Mesodermal cell (in vitro differentiated cells): ENCODE measurements around the gene AKAP13.

Experiments
- H3K27ac ChIP-seq: 2 replicates; pipeline ENCODE4 v1.7.0; 2013; ENCODE audit warnings: mild to moderate bottlenecking, low read depth, low read length, moderate library complexity; ENCODE audit not compliant: severe bottlenecking
- H3K36me3 ChIP-seq: 2 replicates; pipeline ENCODE4 v1.7.1; 2013; ENCODE audit warnings: mild to moderate bottlenecking, low read length, moderate library complexity; ENCODE audit not compliant: control insufficient read depth, insufficient read depth
- H3K4me1 ChIP-seq: one replicate; pipeline ENCODE4 v1.7.1; 2013; ENCODE audit warnings: mild to moderate bottlenecking, low read length; ENCODE audit not compliant: insufficient read depth, control insufficient read depth, poor library complexity, severe bottlenecking
- H3K4me3 ChIP-seq: 2 replicates; pipeline ENCODE4 v1.7.0; 2013; ENCODE audit warnings: low read length, control low read depth, mild to moderate bottlenecking; ENCODE audit not compliant: insufficient read depth, poor library complexity, severe bottlenecking; ENCODE audit errors: extremely low read depth
- H3K9me3 ChIP-seq: 2 replicates; pipeline ENCODE4 v1.7.1; 2013; ENCODE audit warnings: mild to moderate bottlenecking, low read length, moderate library complexity; ENCODE audit not compliant: control insufficient read depth
- WGBS, 2 experiments: methylation state at CpG; one replicate each; pipeline ENCODE4 v1.1.5; 2013; ENCODE audit warnings: missing lambda C conversion rate in 2 of 2; ENCODE audit not compliant: insufficient coverage in 2 of 2; 5-methylcytosine and 5-hydroxymethylcytosine counted together

Gene AKAP13

DNA sequence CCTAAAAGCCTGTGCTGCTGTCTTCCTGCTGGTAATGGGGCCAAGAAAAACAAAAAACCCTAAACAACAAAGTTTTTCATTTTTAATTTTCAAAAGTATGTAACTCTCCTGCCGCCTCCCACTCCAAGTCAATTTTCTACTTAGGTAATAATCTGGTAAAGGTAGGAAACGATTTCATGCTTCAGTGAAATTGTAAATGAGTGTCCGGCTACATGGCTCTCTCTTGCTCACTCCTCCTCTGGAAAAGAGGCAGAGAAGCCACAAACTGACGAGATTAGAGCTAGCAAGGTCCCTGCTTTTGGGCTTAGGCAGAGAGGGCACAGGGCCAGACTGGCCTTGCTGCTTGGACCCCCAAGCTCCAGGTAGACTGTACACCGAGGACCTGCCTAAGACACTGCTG, 390.9 kb downstream of the AKAP13 start:
- 94 to 96% methylated on average over 3 to 4 of the region's 5 CpGs for WGBS, 2 experiments
- Histone ChIP-seq H3K4me1 (peaks cover 13% of the 10 kb centered on the region), H3K36me3 (peaks cover 16% of the 10 kb centered on the region), H3K9me3 (no peaks in the 10 kb centered on the region), H3K27ac (no peak overlapping the region), H3K4me3 (no peak overlapping the region)

DNA sequence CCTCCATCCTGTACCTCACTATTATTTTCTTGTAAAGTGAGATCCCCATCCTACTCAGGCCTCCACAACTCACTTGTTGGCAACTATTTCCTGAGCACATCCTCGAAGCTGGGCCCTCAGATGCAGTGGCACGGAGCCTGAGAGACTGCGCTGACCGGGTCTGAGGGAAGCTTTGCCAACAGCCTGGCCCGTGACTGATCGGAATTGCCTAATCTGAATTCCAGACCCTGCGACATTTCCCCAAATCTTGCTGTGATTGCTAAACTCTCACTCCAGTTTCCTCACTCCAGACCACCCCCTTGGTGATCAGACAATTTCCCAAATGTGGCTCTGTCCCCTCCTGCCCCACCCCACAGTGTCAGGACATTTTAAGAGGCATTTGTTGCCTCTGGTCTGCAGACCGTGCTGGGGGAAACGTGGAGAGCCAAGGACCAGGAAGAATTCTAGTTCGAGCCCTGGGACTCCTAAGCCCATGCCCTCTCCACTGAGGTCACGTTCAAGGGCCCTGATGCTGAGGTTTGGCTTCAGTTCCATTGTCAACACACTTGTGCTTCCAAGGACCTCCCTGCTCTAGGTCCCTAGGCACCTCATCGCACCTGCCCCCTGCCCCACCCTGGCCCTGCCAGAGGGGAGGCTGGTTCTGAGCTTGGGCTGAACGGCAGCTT, 391.5 kb downstream of the AKAP13 start:
- Histone ChIP-seq H3K27ac (no peak overlapping the region), H3K36me3 (peaks cover 16% of the 10 kb centered on the region), H3K4me1 (peaks cover 13% of the 10 kb centered on the region), H3K4me3 (no peak overlapping the region), H3K9me3 (no peaks in the 10 kb centered on the region)
- 94 to 96% methylated on average over 12 to 13 of the region's 13 CpGs for WGBS, 2 experiments

DNA sequence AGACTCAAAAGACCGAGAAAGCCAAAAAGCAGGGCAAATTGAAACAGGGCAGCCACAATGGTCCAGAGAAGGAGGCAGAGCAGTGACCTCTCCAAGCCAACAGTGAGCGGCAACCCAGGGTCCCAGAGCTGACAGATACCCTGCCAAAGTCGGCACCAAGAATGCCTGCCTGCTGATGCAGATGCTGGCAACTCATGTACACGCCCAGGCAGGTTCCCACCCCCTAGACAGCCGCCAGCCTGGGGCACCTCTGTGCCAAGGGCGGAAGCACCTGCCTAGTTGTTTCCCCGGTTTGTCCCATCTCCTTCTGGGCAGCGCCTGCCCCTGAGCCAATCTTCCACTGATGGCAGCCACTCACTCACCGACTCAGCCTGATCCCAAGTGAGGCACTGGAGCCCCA, 392.3 kb downstream of the AKAP13 start:
- WGBS, 2 experiments: 94 to 95% methylated on average over 8 to 9 of the region's 9 CpGs
- peaks cover 13% of the 10 kb centered on the region for H3K4me1 ChIP-seq
- H3K9me3 ChIP-seq: no peaks in the 10 kb centered on the region
- no peak overlapping the region for H3K4me3 ChIP-seq
- H3K36me3 ChIP-seq: peaks cover 16% of the 10 kb centered on the region
- H3K27ac ChIP-seq: no peak overlapping the region

DNA sequence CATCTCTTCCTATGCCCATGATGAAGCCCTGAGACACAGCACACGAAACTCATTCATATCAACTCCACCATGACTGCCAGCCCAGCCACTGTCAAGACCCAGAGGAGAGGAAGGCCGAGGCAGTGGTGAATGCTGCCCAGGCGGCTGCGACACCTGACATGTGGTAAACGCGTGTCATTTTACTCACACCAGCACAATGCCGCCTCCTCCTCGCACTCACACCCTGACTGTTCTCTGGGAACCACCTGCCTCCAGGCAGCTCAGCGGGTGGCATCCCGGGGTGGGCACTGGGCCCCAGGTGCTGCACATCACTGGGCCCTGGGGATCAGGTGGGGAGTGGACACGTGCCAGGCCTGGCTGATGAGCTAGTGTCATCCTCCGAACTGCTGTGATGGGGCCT, 392.8 kb downstream of the AKAP13 start:
- WGBS, 2 experiments: 89 to 96% methylated on average over 5 to 12 of the region's 12 CpGs
- peaks cover 13% of the 10 kb centered on the region for H3K4me1 ChIP-seq

DNA sequence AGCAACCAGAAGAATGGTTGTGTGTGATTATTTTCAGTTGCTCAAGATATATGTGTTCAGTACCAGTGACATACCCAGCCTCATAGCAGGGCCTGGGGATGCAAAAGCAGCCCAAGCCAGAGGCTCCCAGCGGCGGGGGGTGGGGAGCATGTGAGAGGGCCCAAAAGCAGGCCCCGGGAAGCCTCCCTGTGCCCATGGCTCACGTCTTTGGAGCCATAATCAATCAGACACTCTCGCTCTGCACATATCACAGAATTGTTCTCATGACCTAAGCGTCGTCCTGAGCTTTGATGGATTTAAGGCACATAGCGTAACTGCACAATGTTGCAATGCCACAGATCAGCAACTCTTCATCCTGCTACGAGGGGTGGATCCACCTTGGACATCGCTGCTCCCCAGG, 393.6 kb downstream of the AKAP13 start:
- no peaks in the 10 kb centered on the region for H3K9me3 ChIP-seq
- peaks cover 13% of the 10 kb centered on the region for H3K4me1 ChIP-seq
- H3K27ac ChIP-seq: peak overlapping the region; percentile 45
- no peak overlapping the region for H3K4me3 ChIP-seq
- WGBS, 2 experiments: 93 to 95% methylated on average over 5 to 9 of the region's 10 CpGs
- H3K36me3 ChIP-seq: peaks cover 4% of the 10 kb centered on the region

More for the DNA sequence above, 392.8 kb downstream of the AKAP13 start:
- Histone ChIP-seq H3K36me3 (peaks cover 11% of the 10 kb centered on the region), H3K4me3 (no peak overlapping the region), H3K9me3 (no peaks in the 10 kb centered on the region), H3K27ac (no peak overlapping the region)

DNA sequence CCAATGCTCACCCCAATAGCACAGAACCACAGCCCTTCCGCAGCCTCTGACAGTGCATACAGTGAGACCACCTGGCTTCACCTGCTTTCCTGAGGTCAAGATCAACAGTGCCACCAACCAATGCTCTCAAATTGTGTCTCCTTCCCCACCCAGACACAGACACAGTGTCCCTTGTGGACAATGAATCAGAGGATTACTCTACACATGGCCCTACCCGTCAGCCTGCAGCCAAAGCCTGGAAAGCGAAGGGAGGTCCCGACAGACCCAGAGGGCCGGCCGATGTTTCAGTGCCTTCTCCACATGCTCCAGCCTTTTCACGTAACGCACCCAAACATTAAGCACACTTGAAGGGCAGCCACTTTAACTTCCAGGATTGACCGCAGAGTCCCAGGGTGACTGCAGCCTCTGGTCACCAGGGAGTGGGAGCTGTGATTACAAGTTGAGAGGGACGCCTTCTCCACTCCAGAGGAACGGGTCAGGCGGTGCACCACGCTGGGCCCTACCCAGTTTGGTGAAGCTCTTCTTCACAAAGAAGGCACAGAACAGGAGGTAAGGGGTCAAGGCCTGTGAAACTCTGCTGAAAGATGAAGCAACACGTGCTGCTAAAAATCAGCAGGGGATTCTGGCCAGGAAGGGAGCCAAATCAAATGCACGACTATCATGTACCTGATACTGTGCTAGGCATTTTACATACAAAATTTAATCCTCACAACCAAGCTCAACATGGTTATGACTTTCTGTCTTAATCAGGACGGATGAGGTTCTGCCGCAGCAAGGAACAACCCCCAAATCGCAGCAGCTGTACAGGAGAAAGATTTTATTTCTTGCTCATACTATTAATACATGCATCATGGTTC, 397.1 kb downstream of the AKAP13 start:
- peaks cover 4% of the 10 kb centered on the region for H3K4me1 ChIP-seq
- peak overlapping the region; percentile 5 for H3K27ac ChIP-seq
- no peak overlapping the region for H3K4me3 ChIP-seq
- WGBS, 2 experiments: 89 to 94% methylated on average over 11 to 13 of the region's 18 CpGs
- peaks cover 3% of the 10 kb centered on the region for H3K36me3 ChIP-seq
- H3K9me3 ChIP-seq: no peaks in the 10 kb centered on the region

DNA sequence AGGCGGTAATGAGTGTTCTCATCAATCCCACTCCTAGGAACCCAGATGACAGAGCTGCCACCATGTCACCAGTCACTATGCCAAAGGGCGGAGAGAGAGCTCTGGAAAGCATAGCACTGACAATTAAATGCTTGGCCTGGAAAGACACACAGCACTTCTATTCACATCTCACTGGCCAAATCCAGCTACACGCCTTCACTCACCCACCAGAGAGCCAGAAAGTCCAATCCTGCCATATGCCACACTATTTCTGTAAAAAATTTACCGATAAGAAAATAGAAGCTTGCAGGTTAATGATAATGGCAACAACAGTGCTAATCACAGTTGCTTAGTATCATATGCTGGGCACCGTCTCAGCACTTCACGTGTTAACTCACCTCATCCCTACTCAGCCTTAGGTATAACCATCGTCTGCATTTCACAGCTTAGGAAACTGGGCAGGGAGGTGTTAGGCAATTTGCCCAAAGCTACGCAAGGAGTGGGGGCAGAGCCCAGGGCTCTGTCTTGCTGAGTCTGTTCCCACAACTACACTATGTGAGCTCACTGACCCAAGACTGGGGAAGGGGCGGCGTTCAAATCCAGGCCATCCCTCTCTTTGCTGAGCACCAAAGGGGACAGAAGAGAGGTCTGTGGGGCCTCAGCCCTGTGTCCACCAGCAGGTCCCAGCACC, 397.8 kb downstream of the AKAP13 start:
- H3K36me3 ChIP-seq: peaks cover 3% of the 10 kb centered on the region
- H3K4me1 ChIP-seq: peaks cover 4% of the 10 kb centered on the region
- H3K9me3 ChIP-seq: no peaks in the 10 kb centered on the region
- WGBS, 2 experiments: 93 to 98% methylated on average over 7 to 8 of the region's 10 CpGs
- no peak overlapping the region for H3K27ac ChIP-seq
- no peak overlapping the region for H3K4me3 ChIP-seq

DNA sequence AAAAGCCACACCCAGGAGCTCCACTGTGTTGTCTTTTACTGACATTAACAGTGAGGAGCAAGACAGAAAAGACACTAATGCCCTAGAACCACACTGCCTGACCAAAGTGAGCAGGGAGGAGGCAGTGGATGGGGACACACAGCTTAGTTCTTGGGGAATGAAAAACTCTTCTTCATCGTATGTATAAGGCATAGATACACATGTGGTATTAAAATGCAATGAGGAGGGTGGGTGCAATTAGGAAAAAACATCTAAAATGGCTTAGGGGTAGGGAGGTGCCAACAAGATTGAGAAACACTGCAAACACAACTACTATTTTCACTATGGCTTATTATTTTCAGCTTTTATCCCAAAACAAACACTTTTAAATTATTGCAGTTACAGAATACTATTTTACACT, 398.8 kb downstream of the AKAP13 start:
- Histone ChIP-seq H3K9me3 (no peaks in the 10 kb centered on the region), H3K27ac (no peak overlapping the region), H3K36me3 (peaks cover 3% of the 10 kb centered on the region), H3K4me1 (peaks cover 2% of the 10 kb centered on the region), H3K4me3 (no peak overlapping the region)
- WGBS, 2 experiments: no CpG with 5 or more reads among the region's 1 CpG

DNA sequence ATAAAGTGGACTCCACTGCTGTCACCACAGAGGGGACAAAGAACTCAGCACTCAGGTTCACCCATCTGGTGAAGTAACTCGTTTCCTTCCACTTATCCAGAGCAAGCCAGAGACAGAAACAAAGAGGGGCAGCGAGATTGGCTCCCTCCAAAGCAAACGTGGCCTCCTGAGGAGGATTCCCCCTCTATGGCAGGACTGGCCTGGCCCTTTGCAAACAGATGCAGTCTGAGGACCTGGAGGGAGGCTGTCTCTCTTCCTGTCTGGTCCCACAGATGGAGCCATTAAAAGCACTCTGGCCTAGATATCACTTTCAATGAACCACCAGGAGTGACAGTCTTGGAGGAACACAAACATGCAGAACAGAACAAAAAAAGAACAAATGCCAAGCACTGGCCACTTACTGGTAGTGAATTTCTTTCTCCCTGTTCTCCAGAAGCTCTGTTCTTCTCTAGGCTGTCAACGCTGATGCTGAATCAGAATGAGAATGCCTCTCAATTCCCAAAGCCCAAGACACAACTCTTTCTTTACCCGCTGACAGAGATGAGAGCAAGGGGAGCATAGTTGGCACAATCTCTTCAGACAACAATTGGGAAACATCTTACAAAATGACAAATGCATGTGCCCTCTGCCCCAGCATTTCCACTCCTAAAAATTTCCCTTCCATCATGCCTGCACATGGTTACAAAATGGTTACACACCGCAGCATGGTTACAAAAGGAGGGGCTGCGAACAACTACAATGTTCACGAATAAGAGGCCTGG, 400.0 kb downstream of the AKAP13 start:
- whole genome bisulfite sequencing, 2 experiments: 84 to 89% methylated on average over 6 to 8 of the region's 8 CpGs

DNA sequence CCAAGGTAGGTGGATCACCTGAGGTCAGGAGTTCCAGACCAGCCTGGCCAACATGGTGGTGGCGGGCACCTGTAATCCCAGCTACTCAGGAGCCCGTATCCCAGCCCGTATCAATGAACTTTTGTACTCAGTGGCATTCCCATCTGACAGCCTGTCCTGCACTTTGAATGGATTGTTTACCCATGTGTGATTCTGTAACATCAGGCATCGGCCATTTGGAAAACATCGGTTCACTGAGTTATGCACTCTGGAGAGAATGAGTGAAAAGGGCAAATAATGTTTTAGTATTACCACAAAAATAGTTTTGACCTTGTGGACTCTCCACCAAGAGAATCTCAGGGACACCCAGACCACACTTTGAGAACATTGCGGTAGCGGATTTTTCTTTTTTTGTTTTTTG, 400.7 kb downstream of the AKAP13 start:
- Histone ChIP-seq H3K9me3 (no peaks in the 10 kb centered on the region), H3K4me3 (no peak overlapping the region), H3K36me3 (peaks cover 3% of the 10 kb centered on the region), H3K27ac (no peak overlapping the region), H3K4me1 (peaks cover 12% of the 10 kb centered on the region)
- WGBS, 2 experiments: 93 to 98% methylated on average over 5 to 7 of the region's 7 CpGs

More for the DNA sequence above, 400.0 kb downstream of the AKAP13 start:
- Histone ChIP-seq H3K4me1 (peaks cover 6% of the 10 kb centered on the region), H3K4me3 (no peak overlapping the region), H3K36me3 (peaks cover 3% of the 10 kb centered on the region), H3K27ac (no peak overlapping the region), H3K9me3 (no peaks in the 10 kb centered on the region)
